Osteoblast (primary cell): ENCODE results near the gene CRLF2. TPM values are rescaled to one million over a fixed set of nuclear protein-coding genes. Genes with fewer than 3 reads are reported as not detected.
A peak's percentile ranks its signal among the peaks of the same experiment; 100 is the strongest.
"Not testable (repeated sequence)": the region's sequence is repeated elsewhere in the genome, so short reads cannot be mapped to it uniquely, and the experiment has no call there.

Experiments
- DNase-seq: peaks from one replicate; pipeline ENCODE4 v3.0.0; 2011; ENCODE audit warnings: low spot score, mixed read lengths; ENCODE audit not compliant: insufficient read length; ENCODE audit errors: missing footprints
- H2AFZ ChIP-seq: 2 replicates; pipeline ENCODE4 v1.6.0; 2011; ENCODE audit warnings: mild to moderate bottlenecking, low read length
- H3K27ac ChIP-seq: 2 replicates; pipeline ENCODE4 v1.5.1; 2011; ENCODE audit warnings: mild to moderate bottlenecking, low read depth, low read length, moderate library complexity
- H3K27me3 ChIP-seq: 2 replicates; pipeline ENCODE4 v1.6.0; 2012; ENCODE audit warnings: mild to moderate bottlenecking, control low read depth, inconsistent platforms, low read length, moderate library complexity; ENCODE audit not compliant: insufficient read depth
- H3K36me3 ChIP-seq: 2 replicates; pipeline ENCODE4 v1.5.1; 2011; ENCODE audit warnings: mild to moderate bottlenecking, low read length, control low read depth, moderate library complexity; ENCODE audit not compliant: insufficient read depth
- H3K4me1 ChIP-seq: 2 replicates; pipeline ENCODE4 v1.5.1; 2011; ENCODE audit warnings: mild to moderate bottlenecking, low read length, control low read depth, moderate library complexity; ENCODE audit not compliant: insufficient read depth
- H3K4me2 ChIP-seq: 2 replicates; pipeline ENCODE4 v1.6.0; 2011; ENCODE audit warnings: mild to moderate bottlenecking, low read length; ENCODE audit not compliant: insufficient read depth
- H3K4me3 ChIP-seq: fragments of 200-600 bp; sonication (generic); 3 replicates; pipeline ENCODE4 v1.5.1; 2012; ENCODE audit warnings: mild to moderate bottlenecking, low read length, inconsistent platforms; ENCODE audit not compliant: insufficient read depth
- H3K79me2 ChIP-seq: 2 replicates; pipeline ENCODE4 v1.6.0; 2012; ENCODE audit warnings: mild to moderate bottlenecking, low read length, control low read depth, inconsistent platforms; ENCODE audit not compliant: insufficient read depth
- H3K9me3 ChIP-seq: 2 replicates; pipeline ENCODE4 v1.5.1; 2011; ENCODE audit warnings: low read depth, low read length, control low read depth
- H4K20me1 ChIP-seq: 2 replicates; pipeline ENCODE4 v1.6.0; 2012; ENCODE audit warnings: mild to moderate bottlenecking, low read length, control low read depth; ENCODE audit not compliant: insufficient read depth
- CTCF ChIP-seq: IDR thresholded peaks from 2 replicates; pipeline ENCODE4 v1.5.1; 2011; ENCODE audit warnings: mild to moderate bottlenecking, low read depth, low read length, moderate library complexity; ENCODE audit errors: extremely low read depth
- total RNA-seq: library from RNA; depleted of rRNA; stranded (reverse); fragments of >200 nt; gene quantifications from 2 replicates; pipeline ENCODE4 v1.2.3, GENCODE V29; 2012

CRLF2 gene
- total RNA-seq, 1 donor = 1.1 TPM

- Histone ChIP-seq H3K79me2 (no peaks in the 10 kb centered on the region), H3K4me1 (peaks cover 5% of the 10 kb centered on the region), H4K20me1 (no peaks in the 10 kb centered on the region), H3K36me3 (no peaks in the 10 kb centered on the region), H3K9me3 (no peaks in the 10 kb centered on the region), H2AFZ (no peak overlapping the region), H3K4me2 (no peak overlapping the region), H3K27ac (no peak overlapping the region), H3K4me3 (no peak overlapping the region), H3K27me3 (no peaks in the 10 kb centered on the region)
- TF ChIP-seq CTCF = no peak
- DNase-seq = no peak
These were observed 31.3 kb downstream of the CRLF2 start for GRCh38 chrX:1181170-1181569.

- no peaks in the 10 kb centered on the region for H4K20me1 ChIP-seq
- DNase-seq = peak; percentile 69
- no peak overlapping the region for H3K27ac ChIP-seq
- H3K36me3 ChIP-seq = no peaks in the 10 kb centered on the region
- H3K4me1 ChIP-seq = peaks cover 5% of the 10 kb centered on the region
- peak overlapping the region; percentile 84 for H3K4me2 ChIP-seq
- no peaks in the 10 kb centered on the region for H3K27me3 ChIP-seq
- H3K4me3 ChIP-seq = peak overlapping the region; percentile 55
- no peaks in the 10 kb centered on the region for H3K9me3 ChIP-seq
- H2AFZ ChIP-seq = peak overlapping the region; percentile 77
- TF ChIP-seq CTCF = no peak
- no peaks in the 10 kb centered on the region for H3K79me2 ChIP-seq
These were observed 33.8 kb downstream of the CRLF2 start for GRCh38 chrX:1178580-1179057.

- not testable (repeated sequence) for H3K4me2 ChIP-seq, H3K27me3 ChIP-seq, H3K27ac ChIP-seq, H3K36me3 ChIP-seq, H3K4me3 ChIP-seq, H3K9me3 ChIP-seq, DNase-seq, H3K4me1 ChIP-seq, H3K79me2 ChIP-seq, H4K20me1 ChIP-seq, H2AFZ ChIP-seq
These were observed 35.7 kb downstream of the CRLF2 start for GRCh38 chrX:1176531-1177320.

- not testable (repeated sequence) for H2AFZ ChIP-seq, H4K20me1 ChIP-seq, H3K27me3 ChIP-seq, H3K4me1 ChIP-seq, DNase-seq, H3K9me3 ChIP-seq, H3K4me3 ChIP-seq, H3K36me3 ChIP-seq, H3K27ac ChIP-seq, H3K4me2 ChIP-seq, H3K79me2 ChIP-seq
These were observed 37.6 kb downstream of the CRLF2 start for GRCh38 chrX:1174609-1175545.

GRCh38 chrX:1173435-1173834 is 39.0 kb downstream of the CRLF2 start:
- H3K9me3 ChIP-seq, H3K27me3 ChIP-seq, H4K20me1 ChIP-seq, H3K4me2 ChIP-seq, H3K79me2 ChIP-seq, H3K4me3 ChIP-seq, H3K36me3 ChIP-seq, H3K4me1 ChIP-seq, H2AFZ ChIP-seq, H3K27ac ChIP-seq: not testable (repeated sequence)
- DNase-seq = peak; percentile 10
